A549 treated with CpdA at 1 μM for 4 hours (cell line): Measurements from ENCODE around the gene DLL3. TPM values are rescaled to one million over a fixed set of nuclear protein-coding genes. Genes with fewer than 3 reads are reported as not detected.

ENCODE experiments used
- total RNA-seq: library from RNA; stranded (reverse); fragments of 200-300 nt; extraction: Qiagen RNA extraction; gene quantifications from 5 replicates; pipeline ENCODE4 v1.2.3, GENCODE V29; 2022; ENCODE audit warnings: low read depth

The DLL3 gene
- 7.7 to 11.3 TPM (median 10.4 TPM) in 5 replicates for total RNA-seq

GRCh38 chr19:39498798-39499642 lies at the start of gene DLL3:
Gene DLL3, plus strand, starts transcription at chr19:39498947. Its CDS starts 28 bp downstream, at chr19:39498975.

GRCh38 chr19:39480337-39481228 lies 18.2 kb upstream of the DLL3 start, which contains the start of gene TIMM50:
Gene TIMM50, plus strand, starts transcription at chr19:39480838. Its CDS starts 16 bp downstream, at chr19:39480854.

GRCh38 chr19:39514840-39515550 lies 16.2 kb downstream of the DLL3 start, which contains the start of gene SELENOV:
Gene SELENOV, plus strand, starts transcription at chr19:39515139. Its CDS starts 74 bp downstream, at chr19:39515213.

GRCh38 chr19:39532233-39533002 lies 33.7 kb downstream of the DLL3 start, which contains the start of gene EID2B:
Gene EID2B, minus strand, starts transcription at chr19:39532852. Its CDS starts 50 bp downstream, at chr19:39532802.

GRCh38 chr19:39539518-39540332 lies 41.0 kb downstream of the DLL3 start, which contains the start of gene EID2:
Gene EID2, minus strand, starts transcription at chr19:39540161. Its CDS starts 82 bp downstream, at chr19:39540079.

Other genes starting within 250 kb of the DLL3 start
- not detected in 5 replicates for gene IFNL2, start 230.6 kb upstream of the DLL3 start, total RNA-seq
- 0.06 to 0.23 TPM in 2 of 5 replicates, not detected in the others for gene IFNL1, start 202.5 kb upstream of the DLL3 start, total RNA-seq
- 8.7 to 14.4 TPM (median 12.9 TPM) in 5 replicates for gene LRFN1, start 178.1 kb upstream of the DLL3 start, total RNA-seq
- 0.27 to 0.56 TPM (median 0.34 TPM) in 3 of 5 replicates, not detected in the others for gene GMFG, start 162.9 kb upstream of the DLL3 start, total RNA-seq
- gene SAMD4B, start 156.5 kb upstream of the DLL3 start, total RNA-seq = 127 to 187 TPM (median 179 TPM) in 5 replicates
- 68.3 to 76.1 TPM (median 72.8 TPM) in 5 replicates for gene PAF1, start 107.8 kb upstream of the DLL3 start, total RNA-seq
- gene MED29, start 107.6 kb upstream of the DLL3 start, total RNA-seq = 61.4 to 66.4 TPM (median 62.4 TPM) in 5 replicates
- gene ZFP36, start 92.1 kb upstream of the DLL3 start, total RNA-seq = 43.4 to 72.0 TPM (median 54.4 TPM) in 5 replicates
- 41.8 to 59.3 TPM (median 48.4 TPM) in 5 replicates for gene PLEKHG2, start 86.3 kb upstream of the DLL3 start, total RNA-seq
- 5,936 to 7,509 TPM (median 7,147 TPM) in 5 replicates for gene RPS16, start 63.0 kb upstream of the DLL3 start, total RNA-seq
- 177 to 208 TPM (median 191 TPM) in 5 replicates for gene SUPT5H, start 53.4 kb upstream of the DLL3 start, total RNA-seq
- 168 to 225 TPM (median 213 TPM) in 5 replicates for gene TIMM50, start 18.1 kb upstream of the DLL3 start, total RNA-seq
- gene SELENOV, start 16.2 kb downstream of the DLL3 start, total RNA-seq = not detected in 5 replicates
- gene EID2B, start 33.9 kb downstream of the DLL3 start, total RNA-seq = 5.9 to 9.3 TPM (median 7.5 TPM) in 5 replicates
- gene EID2, start 41.2 kb downstream of the DLL3 start, total RNA-seq = 34.9 to 49.9 TPM (median 42.7 TPM) in 5 replicates
- gene LGALS13, start 103.6 kb downstream of the DLL3 start, total RNA-seq = not detected in 5 replicates
- gene LGALS16, start 157.0 kb downstream of the DLL3 start, total RNA-seq = not detected in 5 replicates
- not detected in 5 replicates for gene LGALS14, start 205.5 kb downstream of the DLL3 start, total RNA-seq
- gene CLC, start 239.1 kb downstream of the DLL3 start, total RNA-seq = not detected in 5 replicates